Liver (tissue), 9 donors: ENCODE results near the gene SFMBT2. TPM values are rescaled to one million over a fixed set of nuclear protein-coding genes. Genes with fewer than 3 reads are reported as not detected.

Experiments used
- DNase-seq: peaks from one replicate; pipeline ENCODE4 v3.0.0-alpha.2; 2017; ENCODE audit warnings: low spot score
- H3K27ac ChIP-seq, 2 donors: one replicate each; pipeline ENCODE4 v1.7.0; 2013; ENCODE audit warnings: inconsistent platforms in 2 of 2, low read length in 2 of 2, control low read depth in 1 of 2, low read depth in 1 of 2, mild to moderate bottlenecking in 1 of 2
- H3K27me3 ChIP-seq, 4 donors: one replicate each; pipeline versions ENCODE4 v1.6.1 to v1.7.0; 2013; ENCODE audit warnings: low read length in 3 of 4, inconsistent platforms in 1 of 4, mild to moderate bottlenecking in 1 of 4, moderate library complexity in 1 of 4; ENCODE audit not compliant: control insufficient read depth in 4 of 4, insufficient read depth in 4 of 4
- H3K36me3 ChIP-seq, 4 donors: one replicate each; pipeline versions ENCODE4 v1.6.1 to v1.7.0; 2013; ENCODE audit warnings: low read length in 3 of 4, mild to moderate bottlenecking in 3 of 4, low read depth in 1 of 4, moderate library complexity in 1 of 4; ENCODE audit not compliant: control insufficient read depth in 4 of 4, insufficient read depth in 3 of 4
- H3K4me1 ChIP-seq, 4 donors: one replicate each; pipeline versions ENCODE4 v1.6.1 to v1.7.0; 2013; ENCODE audit warnings: low read length in 3 of 4, mild to moderate bottlenecking in 3 of 4, moderate library complexity in 1 of 4; ENCODE audit not compliant: control insufficient read depth in 4 of 4, insufficient read depth in 4 of 4
- H3K4me3 ChIP-seq, 3 donors: one replicate each; pipeline versions ENCODE4 v1.6.1 to v1.7.0; 2013; ENCODE audit warnings: low read length in 3 of 3, control low read depth in 1 of 3, low read depth in 1 of 3, mild to moderate bottlenecking in 1 of 3
- H3K9ac ChIP-seq, 2 donors: one replicate each; pipeline ENCODE4 v1.7.0; 2013; ENCODE audit warnings: low read length in 2 of 2, mild to moderate bottlenecking in 2 of 2, moderate library complexity in 2 of 2, control low read depth in 1 of 2, low read depth in 1 of 2
- H3K9me3 ChIP-seq, 4 donors: one replicate each; pipeline versions ENCODE4 v1.6.1 to v1.7.0; 2013; ENCODE audit warnings: low read length in 3 of 4; ENCODE audit not compliant: control insufficient read depth in 4 of 4
- EGR1 ChIP-seq, 2 donors: IDR thresholded peaks; 2 replicates each; pipeline ENCODE4 v1.6.1; 2016 to 2018; ENCODE audit warnings: antibody characterized with exemption in 2 of 2, low read depth in 2 of 2
- FOXA1 ChIP-seq: IDR thresholded peaks from 2 replicates; pipeline ENCODE4 v1.6.1; 2016; ENCODE audit warnings: antibody characterized with exemption
- FOXA2 ChIP-seq: IDR thresholded peaks from 2 replicates; pipeline ENCODE4 v1.6.1; 2016; ENCODE audit warnings: antibody characterized with exemption
- GABPA ChIP-seq, 2 donors: IDR thresholded peaks in 1 of 2; conservative IDR thresholded peaks in 1 of 2; 2 replicates each; pipeline ENCODE4 v1.6.1; 2016; ENCODE audit warnings: antibody characterized with exemption in 2 of 2, mild to moderate bottlenecking in 1 of 2, moderate library complexity in 1 of 2
- HNF4A ChIP-seq, 2 donors: conservative IDR thresholded peaks; 2 replicates each; pipeline ENCODE4 v1.6.1; 2016; ENCODE audit warnings: antibody characterized with exemption in 2 of 2, mild to moderate bottlenecking in 2 of 2
- HNF4G ChIP-seq: IDR thresholded peaks from 2 replicates; pipeline ENCODE4 v1.6.1; 2016; ENCODE audit warnings: antibody characterized with exemption
- JUND ChIP-seq, 2 donors: IDR thresholded peaks; 2 replicates each; pipeline ENCODE4 v1.6.1; 2016; ENCODE audit warnings: antibody characterized with exemption in 2 of 2
- NR2F2 ChIP-seq: IDR thresholded peaks from 2 replicates; pipeline ENCODE4 v1.6.1; 2016; ENCODE audit warnings: antibody characterized with exemption
- RAD21 ChIP-seq, 2 donors: IDR thresholded peaks; 2 replicates each; pipeline ENCODE4 v1.6.1; 2016; ENCODE audit warnings: antibody characterized with exemption in 2 of 2, mild to moderate bottlenecking in 2 of 2
- RXRA ChIP-seq, 2 donors: IDR thresholded peaks; 2 replicates each; pipeline ENCODE4 v1.6.1; 2017 to 2018; ENCODE audit warnings: antibody characterized with exemption in 2 of 2, mild to moderate bottlenecking in 1 of 2
- SP1 ChIP-seq: IDR thresholded peaks from 2 replicates; pipeline ENCODE4 v1.6.1; 2018; ENCODE audit warnings: antibody characterized with exemption, mild to moderate bottlenecking
- TAF1 ChIP-seq: conservative IDR thresholded peaks from 2 replicates; pipeline ENCODE4 v1.6.1; 2016; ENCODE audit warnings: antibody characterized with exemption, mild to moderate bottlenecking
- YY1 ChIP-seq: IDR thresholded peaks from 2 replicates; pipeline ENCODE4 v1.6.1; 2016; ENCODE audit warnings: antibody characterized with exemption, mild to moderate bottlenecking
- WGBS: extraction: QIAGEN DNeasy Blood & Tissue Kit; methylation state at CpG from one replicate; pipeline ENCODE4 v1.1.7; 2013; 5-methylcytosine and 5-hydroxymethylcytosine counted together
- polyA plus RNA-seq, 2 donors: library from polyadenylated mRNA; stranded (reverse) in 1 of 2; unstranded in 1 of 2; fragments of 200-250 nt in 1 of 2; fragments of >200 nt in 1 of 2; fragmentation: Nextera tagmentation in 1 of 2; extraction: Ambion mirVana in 1 of 2; gene quantifications; one replicate each; pipeline versions ENCODE4 v1.2.1 to v1.2.3, GENCODE V29; 2013 to 2015
- total RNA-seq, 2 donors: library from RNA; depleted of rRNA; stranded (reverse); fragments of >200 nt; gene quantifications; one replicate each; pipeline ENCODE4 v1.2.3, GENCODE V29; 2014
- TF ChIP-seq, protein P1 (sequence below): IDR thresholded peaks from 2 replicates; pipeline ENCODE4 v1.6.1; 2016; ENCODE audit warnings: antibody characterized with exemption
- TF ChIP-seq, protein P2 (sequence below): IDR thresholded peaks from 2 replicates; pipeline ENCODE4 v1.6.1; 2016; ENCODE audit warnings: antibody characterized with exemption, mild to moderate bottlenecking
- TF ChIP-seq, protein P3 (sequence below): fragments of 150-350 bp; IDR thresholded peaks from 2 replicates; pipeline ENCODE4 v1.5.1; 2017; ENCODE audit warnings: improper control_type of control experiment, low read depth, low read length; ENCODE audit not compliant: missing input control
- TF ChIP-seq, protein P4 (sequence below): IDR thresholded peaks from 2 replicates; pipeline ENCODE4 v1.6.1; 2016; ENCODE audit warnings: antibody characterized with exemption
- TF ChIP-seq, protein P5 (sequence below): IDR thresholded peaks from 2 replicates; pipeline ENCODE4 v1.6.1; 2016; ENCODE audit warnings: antibody characterized with exemption
- donor health status: healthy.
- donor health status: healthy.
- donor health status: healthy.
- donor health status: healthy.
- donor health status: healthy.

Gene SFMBT2
- total and polyA plus RNA-seq, 4 donors, result 0.46 to 2.8 (median 1.5) TPM

DNA sequence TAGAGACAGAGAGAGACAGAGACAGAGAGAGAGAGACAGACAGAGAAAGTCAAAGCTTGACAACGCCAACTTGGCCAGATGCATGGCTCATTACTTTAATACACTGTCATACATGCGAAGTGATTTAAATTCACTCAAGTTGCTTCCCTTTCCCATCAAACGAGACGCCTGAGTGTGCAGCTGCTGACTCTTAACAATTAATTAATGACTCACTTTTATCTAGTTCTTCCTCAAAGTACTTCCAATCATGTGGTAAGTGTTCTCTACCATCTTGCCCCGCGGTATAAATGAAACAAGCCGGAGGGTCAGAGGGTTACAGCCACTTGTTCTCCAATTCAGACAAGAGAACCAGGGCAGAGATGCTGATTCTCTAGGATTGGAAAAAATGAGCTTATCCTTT, 90.8 kb downstream of the SFMBT2 start:
- no peak for TF ChIP-seq NR2F2
- TF ChIP-seq, protein P1, sequence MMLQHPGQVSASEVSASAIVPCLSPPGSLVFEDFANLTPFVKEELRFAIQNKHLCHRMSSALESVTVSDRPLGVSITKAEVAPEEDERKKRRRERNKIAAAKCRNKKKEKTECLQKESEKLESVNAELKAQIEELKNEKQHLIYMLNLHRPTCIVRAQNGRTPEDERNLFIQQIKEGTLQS, result no peak
- TF ChIP-seq, protein P2, sequence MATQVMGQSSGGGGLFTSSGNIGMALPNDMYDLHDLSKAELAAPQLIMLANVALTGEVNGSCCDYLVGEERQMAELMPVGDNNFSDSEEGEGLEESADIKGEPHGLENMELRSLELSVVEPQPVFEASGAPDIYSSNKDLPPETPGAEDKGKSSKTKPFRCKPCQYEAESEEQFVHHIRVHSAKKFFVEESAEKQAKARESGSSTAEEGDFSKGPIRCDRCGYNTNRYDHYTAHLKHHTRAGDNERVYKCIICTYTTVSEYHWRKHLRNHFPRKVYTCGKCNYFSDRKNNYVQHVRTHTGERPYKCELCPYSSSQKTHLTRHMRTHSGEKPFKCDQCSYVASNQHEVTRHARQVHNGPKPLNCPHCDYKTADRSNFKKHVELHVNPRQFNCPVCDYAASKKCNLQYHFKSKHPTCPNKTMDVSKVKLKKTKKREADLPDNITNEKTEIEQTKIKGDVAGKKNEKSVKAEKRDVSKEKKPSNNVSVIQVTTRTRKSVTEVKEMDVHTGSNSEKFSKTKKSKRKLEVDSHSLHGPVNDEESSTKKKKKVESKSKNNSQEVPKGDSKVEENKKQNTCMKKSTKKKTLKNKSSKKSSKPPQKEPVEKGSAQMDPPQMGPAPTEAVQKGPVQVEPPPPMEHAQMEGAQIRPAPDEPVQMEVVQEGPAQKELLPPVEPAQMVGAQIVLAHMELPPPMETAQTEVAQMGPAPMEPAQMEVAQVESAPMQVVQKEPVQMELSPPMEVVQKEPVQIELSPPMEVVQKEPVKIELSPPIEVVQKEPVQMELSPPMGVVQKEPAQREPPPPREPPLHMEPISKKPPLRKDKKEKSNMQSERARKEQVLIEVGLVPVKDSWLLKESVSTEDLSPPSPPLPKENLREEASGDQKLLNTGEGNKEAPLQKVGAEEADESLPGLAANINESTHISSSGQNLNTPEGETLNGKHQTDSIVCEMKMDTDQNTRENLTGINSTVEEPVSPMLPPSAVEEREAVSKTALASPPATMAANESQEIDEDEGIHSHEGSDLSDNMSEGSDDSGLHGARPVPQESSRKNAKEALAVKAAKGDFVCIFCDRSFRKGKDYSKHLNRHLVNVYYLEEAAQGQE, result no peak
- no peak for TF ChIP-seq YY1
- TF ChIP-seq HNF4G, result no peak
- no peak for TF ChIP-seq FOXA2
- no peak for TF ChIP-seq RXRA (IDR thresholded peaks at IDR 0.05)
- TF ChIP-seq, protein P3, sequence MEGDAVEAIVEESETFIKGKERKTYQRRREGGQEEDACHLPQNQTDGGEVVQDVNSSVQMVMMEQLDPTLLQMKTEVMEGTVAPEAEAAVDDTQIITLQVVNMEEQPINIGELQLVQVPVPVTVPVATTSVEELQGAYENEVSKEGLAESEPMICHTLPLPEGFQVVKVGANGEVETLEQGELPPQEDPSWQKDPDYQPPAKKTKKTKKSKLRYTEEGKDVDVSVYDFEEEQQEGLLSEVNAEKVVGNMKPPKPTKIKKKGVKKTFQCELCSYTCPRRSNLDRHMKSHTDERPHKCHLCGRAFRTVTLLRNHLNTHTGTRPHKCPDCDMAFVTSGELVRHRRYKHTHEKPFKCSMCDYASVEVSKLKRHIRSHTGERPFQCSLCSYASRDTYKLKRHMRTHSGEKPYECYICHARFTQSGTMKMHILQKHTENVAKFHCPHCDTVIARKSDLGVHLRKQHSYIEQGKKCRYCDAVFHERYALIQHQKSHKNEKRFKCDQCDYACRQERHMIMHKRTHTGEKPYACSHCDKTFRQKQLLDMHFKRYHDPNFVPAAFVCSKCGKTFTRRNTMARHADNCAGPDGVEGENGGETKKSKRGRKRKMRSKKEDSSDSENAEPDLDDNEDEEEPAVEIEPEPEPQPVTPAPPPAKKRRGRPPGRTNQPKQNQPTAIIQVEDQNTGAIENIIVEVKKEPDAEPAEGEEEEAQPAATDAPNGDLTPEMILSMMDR, result no peak
- no peak for TF ChIP-seq RAD21 (IDR thresholded peaks at IDR 0.05)
- no peak for TF ChIP-seq FOXA1
- TF ChIP-seq, protein P4, sequence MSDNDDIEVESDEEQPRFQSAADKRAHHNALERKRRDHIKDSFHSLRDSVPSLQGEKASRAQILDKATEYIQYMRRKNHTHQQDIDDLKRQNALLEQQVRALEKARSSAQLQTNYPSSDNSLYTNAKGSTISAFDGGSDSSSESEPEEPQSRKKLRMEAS, result no peak
- TF ChIP-seq SP1, result no peak
- TF ChIP-seq HNF4A (conservative IDR thresholded peaks at IDR 0.05), result no peak
- no peak for TF ChIP-seq JUND (IDR thresholded peaks at IDR 0.05)
- no peak for TF ChIP-seq TAF1
- DNase-seq, result no peak
- WGBS, result 83% methylated on average over 7 of the region's 7 CpGs
- Histone ChIP-seq H3K4me1 (no peaks in the 10 kb centered on the region), H3K4me3 (no peak overlapping the region), H3K27ac (no peak overlapping the region), H3K9me3 (no peaks in the 10 kb centered on the region), H3K36me3 (no peaks in the 10 kb centered on the region), H3K27me3 (peaks cover 0 to 6% (median 0%) of the 10 kb centered on the region in 4 donors), H3K9ac (no peak overlapping the region)

DNA sequence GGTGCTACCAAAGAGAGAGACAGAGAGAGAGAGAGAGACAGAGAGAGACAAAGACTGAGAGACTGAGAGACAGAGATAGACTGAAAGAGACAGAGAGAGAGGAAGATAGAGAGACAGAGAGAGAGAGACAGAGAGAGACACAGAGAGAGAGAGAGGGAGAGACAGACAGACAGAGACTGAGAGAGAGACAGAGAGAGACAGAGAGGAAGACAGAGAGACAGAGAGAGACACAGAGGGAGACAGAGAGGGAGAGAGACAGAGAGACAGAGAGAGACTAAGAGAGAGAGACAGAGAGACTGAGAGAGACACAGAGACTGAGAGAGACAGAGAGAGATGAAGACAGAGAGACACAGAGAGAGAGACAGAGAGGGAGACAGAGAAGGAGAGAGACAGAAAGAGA, 91.2 kb downstream of the SFMBT2 start:
- peaks cover 0 to 6% (median 0%) of the 10 kb centered on the region in 4 donors for H3K27me3 ChIP-seq
- no peak overlapping the region for H3K4me3 ChIP-seq
- no peak for TF ChIP-seq TAF1
- no peak for TF ChIP-seq EGR1 (IDR thresholded peaks at IDR 0.05; ENCODE audit: low read depth in 2 of 2)
- no peak for TF ChIP-seq SP1
- TF ChIP-seq, protein P4, result no peak
- TF ChIP-seq RXRA (IDR thresholded peaks at IDR 0.05), result no peak
- no peak for TF ChIP-seq RAD21 (IDR thresholded peaks at IDR 0.05)
- TF ChIP-seq, protein P5, sequence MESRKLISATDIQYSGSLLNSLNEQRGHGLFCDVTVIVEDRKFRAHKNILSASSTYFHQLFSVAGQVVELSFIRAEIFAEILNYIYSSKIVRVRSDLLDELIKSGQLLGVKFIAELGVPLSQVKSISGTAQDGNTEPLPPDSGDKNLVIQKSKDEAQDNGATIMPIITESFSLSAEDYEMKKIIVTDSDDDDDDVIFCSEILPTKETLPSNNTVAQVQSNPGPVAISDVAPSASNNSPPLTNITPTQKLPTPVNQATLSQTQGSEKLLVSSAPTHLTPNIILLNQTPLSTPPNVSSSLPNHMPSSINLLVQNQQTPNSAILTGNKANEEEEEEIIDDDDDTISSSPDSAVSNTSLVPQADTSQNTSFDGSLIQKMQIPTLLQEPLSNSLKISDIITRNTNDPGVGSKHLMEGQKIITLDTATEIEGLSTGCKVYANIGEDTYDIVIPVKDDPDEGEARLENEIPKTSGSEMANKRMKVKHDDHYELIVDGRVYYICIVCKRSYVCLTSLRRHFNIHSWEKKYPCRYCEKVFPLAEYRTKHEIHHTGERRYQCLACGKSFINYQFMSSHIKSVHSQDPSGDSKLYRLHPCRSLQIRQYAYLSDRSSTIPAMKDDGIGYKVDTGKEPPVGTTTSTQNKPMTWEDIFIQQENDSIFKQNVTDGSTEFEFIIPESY, result no peak
- no peak for TF ChIP-seq HNF4A (conservative IDR thresholded peaks at IDR 0.05)
- TF ChIP-seq, protein P3, result no peak
- TF ChIP-seq FOXA1, result no peak
- no peak for TF ChIP-seq GABPA (IDR thresholded peaks at IDR 0.05 in 1 of 2, conservative IDR thresholded peaks at IDR 0.05 in 1 of 2)
- no peak for TF ChIP-seq FOXA2
- no peak for TF ChIP-seq JUND (IDR thresholded peaks at IDR 0.05)
- TF ChIP-seq, protein P2, result no peak
- no peak for TF ChIP-seq YY1
- no peak for TF ChIP-seq HNF4G

More for the DNA sequence above, 91.2 kb downstream of the SFMBT2 start:
- Histone ChIP-seq H3K9ac (no peak overlapping the region), H3K36me3 (no peaks in the 10 kb centered on the region), H3K27ac (no peak overlapping the region), H3K9me3 (no peaks in the 10 kb centered on the region), H3K4me1 (no peaks in the 10 kb centered on the region)
- DNase-seq, result no peak
